ENCODE data around the gene PEPD. TPM values are rescaled to one million over a fixed set of nuclear protein-coding genes. Genes with fewer than 3 reads are reported as not detected.

Gene PEPD
- total RNA-seq, 1 experiment from 2014 or later = 50.9 TPM

DNA sequence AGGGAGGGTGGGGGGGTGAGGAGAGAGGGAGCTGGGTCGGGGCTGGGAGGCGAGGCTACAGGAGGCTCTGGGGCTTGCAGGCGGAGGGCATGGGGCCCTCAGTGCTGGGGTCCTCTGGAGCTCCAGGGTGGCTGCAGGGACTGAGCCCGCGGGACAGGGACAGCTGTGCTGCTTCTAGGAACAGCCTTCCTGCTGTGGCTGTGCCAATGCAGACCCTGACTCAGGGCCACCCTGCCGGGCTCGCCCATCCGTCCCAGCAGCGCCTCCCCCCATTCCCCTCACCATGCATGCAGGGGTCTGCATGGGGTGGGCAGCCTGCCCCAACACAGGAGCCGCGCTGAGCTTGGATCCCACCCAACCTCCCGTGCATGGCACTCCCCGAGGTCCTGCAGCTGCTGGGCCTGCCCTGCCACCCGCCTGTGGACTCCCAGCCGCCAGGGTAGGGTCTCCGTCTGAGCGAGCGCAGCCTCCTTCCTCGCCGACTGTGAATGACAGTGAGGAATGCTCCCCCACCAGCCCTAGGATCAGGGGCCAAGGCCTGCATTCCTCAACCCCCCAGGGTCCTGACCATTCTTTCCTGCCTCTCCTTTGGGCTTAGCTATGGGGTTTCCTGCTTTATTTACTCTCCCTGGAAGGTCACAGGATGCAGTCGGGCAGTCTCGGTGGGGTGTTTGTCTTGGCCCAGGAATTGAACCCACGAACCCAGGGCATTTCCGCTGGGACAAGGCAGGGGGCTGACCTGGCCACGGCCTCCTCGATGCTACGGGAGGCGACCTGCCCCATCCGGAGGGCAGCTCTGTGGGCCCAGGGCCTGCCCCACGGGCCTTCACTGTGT lies 124.7 kb downstream of the PEPD start:
- DNase-seq (ENCODE audit: low read depth) = no peak

DNA sequence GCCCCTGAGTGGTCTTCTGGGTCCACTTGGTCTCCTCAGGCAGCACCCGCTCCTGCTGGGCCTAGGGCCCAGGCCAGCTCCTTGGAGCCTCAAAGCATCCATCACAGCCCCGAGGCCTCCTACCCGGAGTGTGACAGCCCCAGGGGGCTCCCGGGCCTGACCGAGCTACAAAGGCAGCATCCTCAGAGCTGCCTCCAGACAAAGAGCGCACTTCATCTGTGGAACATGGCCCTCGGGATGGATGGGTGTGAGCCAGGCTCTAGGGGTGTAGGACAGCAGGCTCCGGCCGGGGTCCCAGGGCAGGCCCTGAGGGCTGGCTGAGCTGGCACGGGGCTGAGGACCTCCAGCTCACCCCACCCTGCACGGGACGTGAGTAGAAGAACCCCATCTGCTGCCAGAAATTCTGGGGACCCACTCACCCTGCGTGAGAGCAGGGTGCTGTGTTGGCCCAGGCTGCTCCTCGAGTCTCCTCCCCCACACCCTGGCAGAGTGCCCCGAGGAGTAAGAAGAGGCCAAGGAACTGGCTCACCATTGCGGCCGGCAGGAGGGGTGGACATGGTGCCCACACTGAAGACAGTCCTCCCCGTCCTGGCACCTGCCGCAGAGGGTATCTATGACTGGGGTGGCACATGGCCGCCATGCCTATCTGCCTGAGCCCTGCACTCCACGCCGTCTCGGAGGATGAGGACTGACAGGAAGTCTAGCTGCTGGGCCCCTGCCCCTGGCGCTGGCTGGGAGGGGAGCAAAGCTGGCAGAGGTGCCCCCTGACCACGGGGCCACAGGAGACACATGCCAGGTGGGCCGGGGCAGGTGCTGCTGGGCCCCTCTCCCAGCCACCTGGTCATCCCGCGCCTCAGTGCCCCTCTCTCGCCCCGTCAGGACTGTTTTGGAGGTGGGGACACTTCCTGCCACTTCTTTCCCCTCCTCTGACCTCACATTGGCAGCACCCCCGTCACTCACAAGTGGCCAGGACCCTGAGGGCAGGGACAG lies 125.7 kb downstream of the PEPD start:
- peak; percentile 44 for DNase-seq (ENCODE audit: low read depth)

DNA sequence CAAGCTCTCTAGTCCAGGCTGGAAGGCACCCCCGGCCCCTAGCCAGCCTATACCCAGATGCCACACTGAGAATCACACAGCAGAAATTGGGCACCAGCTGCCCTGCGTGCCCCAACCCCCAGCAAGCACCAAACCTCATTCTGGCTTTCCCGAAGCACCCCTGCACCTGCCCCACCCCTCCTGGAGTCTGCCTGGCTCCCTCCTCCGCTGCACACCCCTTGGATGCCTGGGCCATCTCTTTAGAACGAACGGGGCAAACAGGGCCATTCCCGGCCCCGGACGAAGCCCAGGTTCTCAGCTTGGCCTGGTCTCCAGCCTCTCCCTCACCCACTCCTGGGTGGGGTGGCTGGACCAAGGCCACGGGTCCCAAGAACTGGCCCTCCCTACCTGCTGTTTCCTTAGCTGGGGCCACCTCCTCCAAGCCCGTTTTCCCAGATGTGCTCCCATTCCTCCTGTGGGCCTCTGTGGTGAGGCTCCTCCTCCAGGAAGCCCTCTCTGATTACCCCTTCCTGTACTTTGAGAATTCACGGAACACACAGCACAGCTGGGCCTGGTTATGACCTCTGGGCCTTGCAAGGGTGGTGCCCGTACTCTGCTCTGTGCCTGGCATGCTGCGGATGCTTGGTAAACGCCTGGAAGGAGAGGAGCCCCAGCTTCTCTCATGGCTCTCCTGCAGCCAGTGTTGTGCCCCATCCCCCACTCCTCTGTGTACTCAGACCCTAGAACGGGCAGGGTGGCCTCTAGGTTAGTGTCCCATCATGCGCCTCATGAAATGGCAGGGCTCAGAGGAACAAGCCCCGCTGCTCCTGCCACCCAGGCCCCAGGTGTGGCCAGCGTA lies 126.6 kb downstream of the PEPD start:
- DNase-seq (ENCODE audit: low read depth) = no peak

DNA sequence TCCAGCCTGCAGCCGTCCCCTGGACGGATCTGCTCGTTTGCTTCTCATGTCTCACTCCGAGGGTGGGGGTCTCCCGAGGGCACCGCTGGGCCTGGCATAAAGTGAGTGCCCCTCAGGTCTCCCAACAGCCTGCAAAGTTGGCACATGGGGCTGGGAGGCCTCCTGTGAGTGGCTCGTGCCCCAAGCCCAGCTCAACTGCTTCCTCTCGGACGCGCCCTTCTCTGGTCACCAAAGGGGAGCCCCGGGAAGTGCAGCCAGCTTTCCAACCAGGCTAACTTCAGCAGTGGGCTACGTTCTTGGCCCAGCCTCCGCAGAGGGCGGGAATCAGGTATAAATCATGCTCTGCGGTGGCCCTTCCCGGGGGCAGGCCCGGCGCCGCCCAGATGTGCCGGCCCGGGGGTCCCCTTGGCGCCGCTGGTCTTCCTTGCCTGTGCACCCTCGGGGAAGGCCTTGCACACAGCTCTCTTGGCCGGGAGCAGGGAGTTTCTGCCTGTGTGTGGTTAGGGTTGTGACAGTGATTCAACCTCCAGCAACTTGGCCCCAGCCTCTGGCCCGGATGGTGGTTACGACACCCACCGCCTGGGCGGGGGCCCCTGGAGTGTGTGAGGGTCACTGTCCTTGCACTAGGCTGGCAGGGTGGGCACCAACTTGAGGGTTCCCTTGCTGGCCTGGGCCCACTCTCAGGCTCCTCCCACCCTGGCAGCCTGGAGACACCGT lies 127.4 kb downstream of the PEPD start:
- peak; percentile 80 for DNase-seq (ENCODE audit: low read depth)

DNA sequence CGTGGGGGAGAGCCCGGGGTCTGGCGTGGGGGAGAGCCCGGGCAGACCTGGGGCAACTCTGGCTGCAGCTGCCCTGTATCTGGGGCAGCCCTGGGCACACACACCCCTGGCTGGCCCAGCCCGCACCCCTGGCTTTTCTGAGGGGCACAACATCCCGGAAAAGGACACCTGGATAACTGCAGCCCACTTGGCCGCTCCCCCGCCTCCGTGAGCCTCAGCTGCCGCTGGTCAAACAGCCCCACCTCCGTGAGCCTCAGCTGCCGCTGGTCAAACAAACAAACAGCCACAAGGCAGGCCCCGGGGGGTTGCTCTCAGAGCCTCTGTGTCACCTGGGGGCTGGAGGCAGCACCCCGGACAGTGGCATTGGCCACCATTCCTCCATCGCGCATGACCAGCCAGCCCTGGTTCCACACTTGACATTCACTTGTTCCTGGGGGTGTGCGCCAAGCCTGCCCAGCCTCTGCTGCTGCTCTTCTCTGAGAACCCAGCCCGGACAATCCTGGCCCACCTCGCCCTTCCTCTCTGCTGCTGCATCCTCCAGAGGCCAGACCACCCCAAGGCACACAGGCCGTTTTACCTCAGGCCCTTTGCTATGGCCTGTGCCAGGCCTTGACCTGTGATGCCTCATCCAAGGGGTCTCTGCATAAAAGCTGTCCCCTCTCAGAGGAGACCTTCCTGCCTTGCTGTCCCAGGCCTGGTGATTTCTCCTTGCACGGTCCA lies 128.1 kb downstream of the PEPD start:
- no peak for DNase-seq (ENCODE audit: low read depth)

DNA sequence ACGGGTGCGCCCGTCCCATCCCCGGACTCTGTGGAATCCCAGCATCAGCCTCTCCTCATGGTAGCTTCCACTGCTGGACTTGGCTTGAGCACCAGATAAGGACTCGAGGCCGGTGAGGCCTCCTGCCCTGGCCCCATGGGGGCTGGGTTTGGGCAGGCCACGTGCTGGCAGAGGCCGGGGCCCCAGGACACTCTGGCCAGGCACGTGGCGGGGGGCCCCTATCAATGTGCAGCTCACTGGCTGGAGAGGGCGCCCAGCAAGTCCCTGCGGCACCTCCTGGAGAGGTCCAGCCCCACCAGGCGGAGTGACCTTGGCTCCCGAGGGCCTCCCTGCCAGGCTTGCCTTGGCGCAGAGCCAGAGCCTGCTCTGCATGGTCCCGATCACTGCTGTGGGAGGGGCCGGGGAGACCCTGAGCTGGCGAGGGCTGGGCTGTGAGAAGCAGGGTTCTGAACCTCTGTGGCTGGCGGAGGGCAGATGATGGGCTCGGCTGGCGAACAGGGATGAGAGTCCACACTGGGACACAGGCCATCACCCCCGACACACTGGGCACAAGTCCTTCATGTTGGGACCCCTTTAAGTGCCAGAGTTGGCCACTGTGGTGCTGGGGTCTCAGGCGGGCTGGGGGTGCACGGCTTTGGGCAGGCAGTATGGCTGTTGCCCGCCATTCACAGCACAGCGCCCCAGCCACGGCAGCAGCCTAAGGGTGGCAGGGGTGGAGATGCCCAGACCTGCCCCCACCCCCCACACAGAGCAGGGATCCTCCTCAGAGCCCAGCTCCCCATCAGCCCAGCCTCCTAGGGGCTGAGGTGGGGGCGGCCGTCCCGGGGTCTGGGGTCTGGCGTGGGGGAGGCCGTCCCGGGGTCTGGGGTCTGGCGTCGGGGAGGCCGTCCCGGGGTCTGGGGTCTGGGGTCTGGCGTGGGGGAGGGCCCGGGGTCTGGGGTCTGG lies 129.0 kb downstream of the PEPD start:
- no peak for DNase-seq (ENCODE audit: low read depth)

DNA sequence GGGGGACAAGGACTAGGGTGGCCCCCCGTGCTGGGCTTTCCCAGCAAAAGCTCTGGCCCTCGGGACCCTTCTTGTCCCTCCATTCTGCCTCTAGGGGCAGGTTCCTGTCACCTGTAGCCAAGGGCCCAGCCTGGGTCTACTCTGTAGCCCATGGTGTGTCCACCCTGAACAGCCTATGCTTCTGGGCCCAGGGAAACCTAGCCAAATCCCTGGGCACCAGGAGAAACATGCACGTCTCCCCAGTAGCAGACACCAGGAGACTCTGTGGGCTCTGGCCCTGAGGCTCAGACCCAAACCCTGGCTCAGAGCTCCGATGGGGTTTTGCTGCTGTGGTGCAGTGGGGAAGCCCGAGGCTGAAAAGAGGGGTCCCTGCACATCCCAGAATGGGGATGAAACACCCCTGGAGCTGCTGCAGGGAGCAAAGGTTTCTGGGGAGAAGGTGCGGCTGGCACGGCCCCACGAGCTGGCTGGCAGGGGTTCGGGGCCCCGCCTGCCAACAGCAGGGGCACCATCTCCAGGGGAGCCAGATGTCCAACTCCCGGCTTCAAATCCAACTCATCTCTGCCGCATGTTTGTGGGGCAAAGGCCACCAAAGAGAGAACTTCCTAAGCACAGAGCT lies 129.9 kb downstream of the PEPD start:
- no peak for DNase-seq (ENCODE audit: low read depth)

DNA sequence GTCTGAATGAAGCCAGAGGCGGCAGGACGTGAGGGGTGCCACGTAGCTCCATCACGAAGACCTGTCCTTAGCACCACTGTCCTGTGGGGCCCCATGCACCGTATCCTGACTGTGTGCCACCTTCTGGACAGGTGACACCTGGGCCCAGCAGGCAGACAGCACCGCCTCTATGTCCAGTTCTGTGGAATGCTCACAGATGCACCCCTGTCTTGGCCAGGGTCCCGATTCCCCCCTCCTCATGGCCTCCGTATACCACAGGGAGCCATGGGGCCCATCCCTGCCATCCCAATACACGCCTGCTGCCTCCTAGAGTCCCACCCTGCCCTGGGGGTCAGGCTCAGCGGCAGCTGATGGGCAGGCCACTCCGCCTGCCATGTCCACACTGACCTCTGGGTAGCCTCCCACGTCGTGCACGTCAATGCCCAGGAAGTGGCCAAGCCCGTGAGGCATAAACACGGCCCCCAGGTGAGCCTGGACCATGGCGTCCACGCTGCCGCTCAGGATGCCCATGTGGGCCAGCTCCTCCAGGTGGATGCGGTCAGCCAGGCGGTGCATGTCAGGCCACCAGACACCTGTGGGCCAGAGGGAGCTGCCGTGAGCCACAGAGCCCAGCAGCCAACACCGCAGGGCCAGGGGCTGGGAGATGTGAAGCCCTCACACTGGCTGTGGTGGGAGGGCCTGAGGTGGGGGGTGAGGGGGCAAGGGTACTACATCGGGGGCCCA lies 130.5 kb downstream of the PEPD start:
- no peak for DNase-seq (ENCODE audit: low read depth)

DNA sequence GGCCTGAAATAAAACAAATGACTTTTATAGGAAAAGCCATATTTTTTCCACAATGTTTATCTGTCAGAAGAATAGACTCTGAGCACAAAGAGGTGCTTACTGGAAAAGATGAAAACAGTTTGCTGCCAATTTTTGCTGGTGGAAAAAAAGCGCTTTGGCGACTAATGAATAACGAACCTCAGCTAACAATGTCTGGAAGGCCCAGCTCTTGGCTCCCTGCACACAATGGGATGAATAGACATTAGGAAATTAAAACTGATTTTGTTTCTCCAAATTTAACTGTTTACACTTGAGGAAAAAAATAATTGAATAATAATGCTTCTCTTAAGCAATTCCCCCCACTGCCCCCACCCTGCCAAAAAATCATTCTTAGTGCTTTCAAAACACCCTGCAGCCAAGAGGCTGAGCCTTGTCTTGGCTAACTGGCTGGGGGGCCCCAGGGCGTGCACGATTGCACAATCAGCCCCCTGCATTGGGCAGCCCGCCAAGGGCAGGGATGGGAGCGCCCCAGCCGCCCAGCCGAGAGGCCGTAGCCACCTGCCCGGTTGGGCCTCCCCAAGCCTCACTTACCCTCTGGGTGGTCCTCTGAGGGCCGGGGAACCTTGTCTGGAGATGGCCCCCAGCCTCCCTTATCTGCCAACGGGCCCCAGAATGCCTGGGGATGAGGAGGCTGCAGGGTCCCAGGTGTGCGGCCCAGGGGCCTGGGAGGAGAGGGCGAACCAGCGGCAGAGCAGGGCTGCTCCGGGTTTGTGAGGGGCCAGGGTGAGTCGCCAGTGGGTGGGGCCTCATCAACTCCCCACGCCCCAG lies 131.3 kb downstream of the PEPD start:
- DNase-seq (ENCODE audit: low read depth) = no peak

DNA sequence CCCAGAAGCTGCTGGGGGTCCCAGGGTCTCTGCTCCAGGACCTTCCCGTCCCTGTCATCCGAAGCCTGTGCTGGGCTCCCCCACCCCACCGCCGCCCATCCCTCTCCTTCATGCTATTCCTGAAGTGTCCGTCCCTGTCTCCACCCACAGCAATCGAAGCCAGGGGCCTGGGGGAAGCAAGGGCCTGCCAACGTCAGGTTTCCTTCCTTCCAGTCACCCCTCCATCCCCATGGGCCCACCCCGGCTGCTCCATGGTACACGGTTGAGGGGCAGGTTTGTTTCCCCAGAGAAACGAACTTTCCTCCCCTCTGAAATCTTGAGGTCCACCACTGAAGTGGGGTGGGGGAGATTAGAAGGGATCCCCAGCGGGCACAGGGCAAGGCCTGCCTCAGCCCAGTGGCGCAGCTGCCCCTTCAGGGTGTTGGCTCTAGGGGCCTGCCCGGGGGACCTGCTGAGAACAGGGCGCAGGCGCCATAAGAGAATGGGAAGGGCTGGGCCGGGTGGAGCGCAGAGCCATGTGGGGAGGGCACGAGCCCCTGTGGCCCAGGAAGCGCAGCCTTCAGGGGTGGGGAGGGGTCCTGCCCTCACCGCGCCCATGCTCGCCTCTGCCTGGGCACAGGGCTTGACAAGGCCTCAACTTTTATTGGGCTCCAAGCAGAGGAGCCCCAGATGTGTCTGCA lies 132.0 kb downstream of the PEPD start:
- DNase-seq (ENCODE audit: low read depth) = no peak

DNA sequence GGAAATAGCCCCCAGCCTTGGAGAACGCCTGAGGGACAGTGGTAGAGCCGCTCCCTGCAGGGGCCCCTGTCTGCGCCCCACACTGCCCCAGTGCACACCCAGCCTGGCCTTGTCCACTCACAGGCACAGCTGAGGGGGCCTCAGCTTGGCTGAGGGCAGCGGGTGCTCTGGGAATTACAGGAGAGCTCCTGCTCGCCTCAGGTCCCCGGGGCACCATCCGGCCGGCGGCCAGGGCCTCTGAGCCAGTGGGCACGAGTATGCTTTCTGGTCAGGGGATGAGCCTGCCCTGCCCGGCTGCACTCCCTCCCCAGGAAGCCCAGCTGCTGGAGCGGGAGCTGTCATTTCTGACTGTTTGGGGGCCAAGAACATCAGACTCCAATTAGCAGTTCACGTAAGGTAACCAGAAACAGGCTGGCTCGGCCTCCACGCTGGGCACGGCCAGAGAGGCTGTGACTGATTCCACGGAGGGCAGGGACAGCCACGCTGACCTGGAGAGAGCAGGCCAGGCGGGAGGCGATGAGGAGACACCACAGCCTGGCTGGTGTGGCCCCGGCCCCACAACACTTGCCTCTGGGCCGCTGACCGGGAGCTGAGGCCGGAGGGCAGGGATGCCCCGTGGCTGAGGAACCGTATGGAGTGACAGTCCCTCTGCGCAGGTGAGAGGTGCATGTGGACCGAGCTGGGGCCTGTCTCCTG lies 132.7 kb downstream of the PEPD start:
- no peak for DNase-seq (ENCODE audit: low read depth)

DNA sequence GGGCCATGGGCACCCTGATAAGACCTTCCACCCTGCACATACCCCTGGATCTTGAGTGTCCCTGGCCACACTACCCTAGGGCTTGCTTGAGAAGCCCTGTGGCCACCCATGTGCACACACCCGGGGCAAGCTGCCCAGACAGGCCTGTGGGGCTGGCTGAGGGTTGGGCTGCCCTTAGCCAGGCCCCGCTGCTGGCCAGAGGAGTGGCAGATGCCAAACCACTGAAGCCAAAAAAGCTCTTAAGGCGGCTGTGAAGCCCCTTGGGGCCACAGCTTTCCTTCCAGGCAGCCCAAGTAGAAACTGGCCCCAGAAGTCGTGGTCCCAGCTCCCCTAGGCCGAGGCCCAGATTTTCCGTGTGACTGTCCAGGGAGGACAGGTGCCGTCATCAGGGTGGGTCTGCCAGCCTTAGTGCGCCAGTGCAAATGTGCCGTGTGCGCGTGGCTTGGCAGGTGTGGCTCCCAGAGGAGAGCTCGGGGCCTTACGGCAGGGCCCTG lies 133.3 kb downstream of the PEPD start:
- DNase-seq (ENCODE audit: low read depth) = no peak

DNA sequence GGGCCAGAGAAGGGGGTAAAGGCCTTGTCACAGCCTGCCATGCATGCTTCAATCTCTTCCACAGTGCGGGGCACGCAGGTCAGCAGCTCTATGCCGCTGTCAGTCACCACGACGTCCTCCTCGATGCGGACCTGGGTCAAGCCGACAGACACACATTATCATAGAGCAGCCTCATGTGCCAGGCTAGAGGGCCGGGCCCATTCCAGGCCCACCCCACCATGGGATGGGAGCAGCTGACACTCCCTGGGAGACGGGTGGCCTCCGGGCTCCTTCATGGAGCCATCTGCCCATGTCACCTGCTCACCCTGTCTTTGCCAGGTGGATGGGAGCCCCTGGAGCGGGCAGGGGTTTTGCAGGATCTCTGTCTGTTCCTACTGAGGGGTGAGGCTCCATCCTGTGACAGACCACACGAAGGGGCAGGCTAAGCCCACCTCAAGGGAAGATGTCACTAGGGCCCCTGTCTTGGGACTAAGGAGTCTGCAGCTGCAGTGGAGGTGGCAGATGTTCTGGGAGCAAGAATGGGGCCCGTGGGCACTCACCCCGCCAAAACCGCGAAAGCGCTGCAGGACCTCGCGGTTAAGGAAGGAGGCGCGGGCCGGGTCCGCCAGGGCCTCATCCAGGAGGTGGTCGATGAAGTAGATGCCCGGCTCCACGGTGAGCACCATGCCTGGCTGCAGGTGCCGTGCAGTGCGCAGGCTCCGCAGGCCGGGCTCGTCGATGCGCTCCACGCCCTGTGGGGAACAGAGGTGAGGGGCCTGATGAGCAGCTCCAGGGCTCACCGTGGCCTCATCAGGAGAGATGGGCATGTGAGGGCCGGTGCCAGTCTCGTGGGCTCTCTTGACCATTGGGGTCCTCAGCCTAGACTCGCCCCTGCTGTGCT lies 134.0 kb downstream of the PEPD start:
- no peak for DNase-seq (ENCODE audit: low read depth)

DNA sequence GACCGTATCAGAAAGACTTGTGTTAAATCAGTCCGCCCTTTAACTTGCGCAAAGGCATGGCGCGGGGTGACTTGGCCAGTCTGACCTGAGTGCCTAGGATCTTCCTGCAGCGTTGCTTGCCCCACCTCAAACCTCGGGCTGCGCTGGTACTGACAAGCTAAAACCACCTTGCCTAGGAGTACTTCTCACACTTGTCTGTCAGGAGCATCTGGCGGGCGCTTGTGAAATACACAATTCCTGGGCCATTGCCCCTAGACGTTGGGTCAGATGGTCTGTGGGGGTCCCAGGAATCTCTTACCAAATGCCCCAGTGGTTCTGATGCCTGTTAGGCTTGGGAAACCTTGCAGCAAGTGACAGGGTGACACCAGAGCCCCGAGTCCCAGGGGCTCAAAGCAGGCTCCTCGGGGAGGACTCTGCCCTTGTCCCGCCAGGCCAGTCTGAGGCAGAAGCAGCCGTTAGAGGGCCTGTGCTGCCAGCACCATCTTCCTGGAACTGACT lies 135.2 kb downstream of the PEPD start:
- no peak for DNase-seq (ENCODE audit: low read depth)

DNA sequence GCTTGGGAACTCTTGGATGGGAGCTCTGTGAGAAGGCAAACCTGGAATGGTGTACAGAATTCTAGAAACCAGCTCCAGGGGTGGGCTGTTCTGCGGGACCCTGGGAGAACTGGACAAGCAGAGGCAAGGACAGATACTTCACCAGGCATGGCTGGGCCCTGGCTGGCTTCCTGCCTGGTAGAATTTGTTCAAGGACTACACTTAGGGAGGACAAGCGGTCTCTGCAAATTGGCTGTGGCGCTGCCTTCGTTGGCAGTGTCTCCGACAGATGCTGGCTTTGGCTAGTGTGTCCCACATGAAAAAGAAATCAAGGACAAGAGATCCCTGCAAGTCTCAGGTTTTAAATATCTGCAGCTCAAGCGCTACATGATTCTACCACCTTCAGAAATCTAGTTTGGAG lies 135.6 kb downstream of the PEPD start:
- DNase-seq (ENCODE audit: low read depth) = no peak
